ENCODE data around the gene TNFSF8.

TNFSF8 gene

GRCh38 chr9:114919611-114920010 lies 10.8 kb downstream of the TNFSF8 start:
- ATAC-seq, result no peak
- TF ChIP-seq SNAI2 (CRISPR knock-in tag; IDR thresholded peaks at IDR 0.05) (no peak), ZFP3 (CRISPR knock-in tag; IDR thresholded peaks at IDR 0.05) (no peak), PATZ1 (CRISPR knock-in tag; IDR thresholded peaks at IDR 0.05; ENCODE audit: borderline replicate concordance) (no peak), TCF4 (CRISPR knock-in tag; IDR thresholded peaks at IDR 0.05; ENCODE audit: borderline replicate concordance) (no peak), ZNF565 (CRISPR knock-in tag; conservative IDR thresholded peaks at IDR 0.05; ENCODE audit: low read depth) (no peak), ISL1 (CRISPR knock-in tag; IDR thresholded peaks at IDR 0.05) (no peak), GLIS3 (CRISPR knock-in tag; IDR thresholded peaks at IDR 0.05) (no peak), POU6F1 (CRISPR knock-in tag; IDR thresholded peaks at IDR 0.05; ENCODE audit: borderline replicate concordance, low read depth) (no peak), PPARA (CRISPR knock-in tag; IDR thresholded peaks at IDR 0.05; ENCODE audit: borderline replicate concordance) (no peak), CREB5 (CRISPR knock-in tag; IDR thresholded peaks at IDR 0.05; ENCODE audit: low read depth) (no peak), ESRRG (CRISPR knock-in tag; IDR thresholded peaks at IDR 0.05) (no peak), ZC3H10 (CRISPR knock-in tag; IDR thresholded peaks at IDR 0.05) (no peak), TOX (CRISPR knock-in tag; IDR thresholded peaks at IDR 0.05; ENCODE audit: borderline replicate concordance) (no peak), CSDC2 (CRISPR knock-in tag; IDR thresholded peaks at IDR 0.05) (no peak), OSR1 (CRISPR knock-in tag; IDR thresholded peaks at IDR 0.05) (no peak), ZNF70 (CRISPR knock-in tag; IDR thresholded peaks at IDR 0.05) (no peak)

- TF ChIP-seq TSHZ2 (CRISPR knock-in tag; IDR thresholded peaks at IDR 0.05) (no peak), ISL1 (CRISPR knock-in tag; IDR thresholded peaks at IDR 0.05) (no peak), CREB5 (CRISPR knock-in tag; IDR thresholded peaks at IDR 0.05; ENCODE audit: low read depth) (no peak), ESRRG (CRISPR knock-in tag; IDR thresholded peaks at IDR 0.05) (no peak), POU6F1 (CRISPR knock-in tag; IDR thresholded peaks at IDR 0.05; ENCODE audit: borderline replicate concordance, low read depth) (no peak), ZNF70 (CRISPR knock-in tag; IDR thresholded peaks at IDR 0.05) (no peak), ARNTL (CRISPR knock-in tag; IDR thresholded peaks at IDR 0.05; ENCODE audit: borderline replicate concordance, low read depth) (no peak), GLIS3 (CRISPR knock-in tag; IDR thresholded peaks at IDR 0.05) (no peak), ZNF8 (CRISPR knock-in tag; IDR thresholded peaks at IDR 0.05) (no peak), TOX (CRISPR knock-in tag; IDR thresholded peaks at IDR 0.05; ENCODE audit: borderline replicate concordance) (no peak)
- ATAC-seq, result no peak
Observed at GRCh38 chr9:114916481-114916880, 13.9 kb downstream of the TNFSF8 start.

GRCh38 chr9:114914139-114914538 lies 16.3 kb downstream of the TNFSF8 start:
- peak; percentile 65 for ATAC-seq
- TF ChIP-seq PATZ1 (CRISPR knock-in tag; IDR thresholded peaks at IDR 0.05; ENCODE audit: borderline replicate concordance) (no peak), ZNF8 (CRISPR knock-in tag; IDR thresholded peaks at IDR 0.05) (no peak), RARB (CRISPR knock-in tag; IDR thresholded peaks at IDR 0.05) (no peak), ZNF70 (CRISPR knock-in tag; IDR thresholded peaks at IDR 0.05) (no peak), TSHZ2 (CRISPR knock-in tag; IDR thresholded peaks at IDR 0.05) (no peak), ZNF565 (CRISPR knock-in tag; conservative IDR thresholded peaks at IDR 0.05; ENCODE audit: low read depth) (no peak)
